IPS-20b (cell line): ENCODE data around the gene OR7D4.
"Not testable (repeated sequence)": the region's sequence is repeated elsewhere in the genome, so short reads cannot be mapped to it uniquely, and the experiment has no call there.

Experiments
- H3K27ac ChIP-seq: one replicate; pipeline ENCODE4 v1.5.1; 2013; ENCODE audit warnings: low read length
- H3K27me3 ChIP-seq: 2 replicates; pipeline ENCODE4 v1.6.1; 2013; ENCODE audit warnings: mild to moderate bottlenecking, low read length, inconsistent platforms; ENCODE audit not compliant: insufficient read depth
- H3K36me3 ChIP-seq: 2 replicates; pipeline ENCODE4 v1.6.1; 2013; ENCODE audit warnings: low read depth, mild to moderate bottlenecking, inconsistent platforms, low read length, moderate library complexity; ENCODE audit not compliant: insufficient read depth
- H3K4me1 ChIP-seq: 2 replicates; pipeline ENCODE4 v1.6.1; 2013; ENCODE audit warnings: mild to moderate bottlenecking, control low read depth, inconsistent platforms, low read length, moderate library complexity; ENCODE audit not compliant: insufficient read depth
- H3K4me3 ChIP-seq: 2 replicates; pipeline ENCODE4 v1.5.1; 2013; ENCODE audit warnings: mild to moderate bottlenecking, low read length, inconsistent platforms
- H3K9ac ChIP-seq: 2 replicates; pipeline ENCODE4 v1.6.1; 2013; ENCODE audit warnings: low read depth, mild to moderate bottlenecking, inconsistent platforms, low read length, moderate library complexity
- H3K9me3 ChIP-seq: 2 replicates; pipeline ENCODE4 v1.6.1; 2013; ENCODE audit warnings: mild to moderate bottlenecking, low read depth, low read length, inconsistent platforms; ENCODE audit not compliant: insufficient read depth

Gene OR7D4

DNA sequence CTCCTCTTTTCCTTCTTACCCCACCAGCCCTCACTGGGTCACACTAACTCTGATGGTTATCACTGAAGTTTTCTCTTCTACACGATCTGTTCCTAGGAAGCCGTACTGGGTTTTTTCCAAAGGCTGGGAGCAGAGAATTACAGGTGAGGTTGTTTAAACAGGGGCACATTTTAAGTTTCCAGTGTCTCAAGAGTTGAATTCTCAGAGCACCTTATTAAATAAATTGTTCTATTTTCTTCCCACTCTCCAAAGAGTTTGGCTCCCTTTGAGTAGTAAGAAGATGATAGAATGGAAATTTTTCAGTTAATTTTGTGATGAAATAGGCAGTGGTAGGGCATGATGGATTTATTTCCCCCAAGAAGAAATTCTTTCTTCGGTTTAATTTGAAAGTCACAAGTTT, at the start of gene OR7D4:
Gene OR7D4 (minus strand): TSS at position 101 of the 400 bp plus-strand sequence. CDS start 4,752 bp downstream, outside the sequence.
- H3K4me3 ChIP-seq: no peak within 1 kb of the TSS
- peaks cover 84% of the 10 kb centered on the region for H3K9me3 ChIP-seq
- H3K36me3 ChIP-seq: no peaks in the 10 kb centered on the region
- no peaks in the 10 kb centered on the region for H3K4me1 ChIP-seq
- H3K27me3 ChIP-seq: no peaks in the 10 kb centered on the region
- no peak within 1 kb of the TSS for H3K27ac ChIP-seq
- H3K9ac ChIP-seq: no peak within 1 kb of the TSS

GRCh38 chr19:9251236-9251635, 31.8 kb upstream of the OR7D4 start:
- Histone ChIP-seq H3K27ac (no peak overlapping the region), H3K4me1 (no peaks in the 10 kb centered on the region), H3K9me3 (peaks cover 80% of the 10 kb centered on the region), H3K4me3 (no peak overlapping the region), H3K9ac (no peak overlapping the region), H3K36me3 (no peaks in the 10 kb centered on the region), H3K27me3 (no peaks in the 10 kb centered on the region)

DNA sequence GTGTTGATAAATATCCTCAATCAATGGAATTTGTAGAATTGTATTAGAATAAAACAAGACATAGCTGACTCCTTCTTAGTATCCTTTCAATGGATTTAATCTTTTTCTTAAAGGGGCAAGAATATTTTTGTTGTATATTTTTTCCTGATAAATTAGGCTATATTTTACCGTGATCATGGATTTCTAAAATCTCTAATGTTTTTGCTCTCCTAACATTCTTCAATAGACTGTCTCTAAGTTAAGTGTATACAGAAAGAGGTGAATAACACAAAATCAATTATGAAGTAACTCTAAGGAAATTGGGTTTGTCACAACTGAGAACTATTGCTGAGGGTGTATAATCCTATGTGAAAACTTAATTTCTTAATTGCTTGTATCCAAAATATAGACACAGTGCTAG, 31.2 kb upstream of the OR7D4 start, which contains the start of gene OR7E24:
Gene OR7E24 (plus strand): TSS at position 301 of the 400 bp plus-strand sequence. CDS start 114 bp downstream, outside the sequence.
- Histone ChIP-seq H3K9ac (no peak within 1 kb of the TSS), H3K27me3 (no peaks in the 10 kb centered on the region), H3K27ac (no peak within 1 kb of the TSS), H3K9me3 (peaks cover 75% of the 10 kb centered on the region), H3K36me3 (no peaks in the 10 kb centered on the region), H3K4me1 (no peaks in the 10 kb centered on the region), H3K4me3 (no peak within 1 kb of the TSS)

GRCh38 chr19:9205501-9206113, 13.8 kb downstream of the OR7D4 start:
- no peaks in the 10 kb centered on the region for H3K4me1 ChIP-seq
- peaks cover 43% of the 10 kb centered on the region for H3K9me3 ChIP-seq
- no peak overlapping the region for H3K4me3 ChIP-seq
- H3K27me3 ChIP-seq: no peaks in the 10 kb centered on the region
- no peaks in the 10 kb centered on the region for H3K36me3 ChIP-seq
- no peak overlapping the region for H3K9ac ChIP-seq
- H3K27ac ChIP-seq: no peak overlapping the region

GRCh38 chr19:9198044-9198443, 21.3 kb downstream of the OR7D4 start:
- not testable (repeated sequence) for H3K27ac ChIP-seq, H3K27me3 ChIP-seq, H3K36me3 ChIP-seq, H3K4me3 ChIP-seq, H3K4me1 ChIP-seq, H3K9ac ChIP-seq
- H3K9me3 ChIP-seq: peaks cover 62% of the 10 kb centered on the region

DNA sequence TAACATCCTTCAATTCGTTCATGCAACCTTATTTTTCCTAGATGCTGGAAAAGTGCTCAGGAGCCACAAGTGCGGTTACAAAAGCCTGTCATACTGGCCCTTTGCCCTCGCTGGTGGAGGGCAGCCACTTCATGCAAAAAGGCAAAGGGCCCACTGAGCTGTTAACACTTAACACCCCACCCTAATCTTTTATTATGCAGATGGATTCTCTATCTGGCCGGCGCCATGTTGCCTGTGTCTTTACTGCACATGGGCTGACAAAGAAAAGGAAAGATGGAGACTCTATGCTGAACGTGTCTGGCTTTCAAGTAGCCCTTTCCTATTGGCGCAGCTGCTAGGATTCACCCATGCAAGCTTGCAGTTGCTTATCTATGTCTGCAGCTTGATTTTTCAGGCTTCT, 29.9 kb downstream of the OR7D4 start:
- no peak overlapping the region for H3K4me3 ChIP-seq
- no peaks in the 10 kb centered on the region for H3K36me3 ChIP-seq
- peaks cover 61% of the 10 kb centered on the region for H3K9me3 ChIP-seq
- H3K4me1 ChIP-seq: no peaks in the 10 kb centered on the region
- H3K27me3 ChIP-seq: no peaks in the 10 kb centered on the region
- no peak overlapping the region for H3K27ac ChIP-seq
- no peak overlapping the region for H3K9ac ChIP-seq

DNA sequence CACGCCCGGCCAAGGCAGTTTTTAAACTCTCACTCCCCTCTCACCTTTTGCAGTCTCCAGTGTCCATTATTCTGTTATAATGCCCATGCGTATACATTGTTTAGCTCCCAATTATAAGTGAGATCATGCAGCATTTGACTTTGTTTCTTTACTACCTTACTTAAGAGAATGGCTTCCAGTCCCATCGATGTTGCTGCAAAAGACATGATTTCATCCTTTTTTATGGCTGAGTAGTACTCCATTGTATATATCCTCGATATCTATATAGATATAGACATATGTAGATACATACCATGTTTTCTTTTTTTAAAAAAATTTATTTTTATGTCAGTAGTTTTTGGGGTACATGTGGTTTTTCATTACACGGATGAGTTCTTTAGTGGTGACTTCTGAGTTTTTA, 32.2 kb downstream of the OR7D4 start:
- no peak overlapping the region for H3K27ac ChIP-seq
- H3K9me3 ChIP-seq: peaks cover 46% of the 10 kb centered on the region
- no peaks in the 10 kb centered on the region for H3K27me3 ChIP-seq
- no peaks in the 10 kb centered on the region for H3K36me3 ChIP-seq
- H3K4me3 ChIP-seq: no peak overlapping the region
- H3K9ac ChIP-seq: no peak overlapping the region
- no peaks in the 10 kb centered on the region for H3K4me1 ChIP-seq

GRCh38 chr19:9183000-9183399, 36.4 kb downstream of the OR7D4 start:
- no peak overlapping the region for H3K4me3 ChIP-seq
- H3K9me3 ChIP-seq: peaks cover 50% of the 10 kb centered on the region
- no peaks in the 10 kb centered on the region for H3K27me3 ChIP-seq
- H3K9ac ChIP-seq: no peak overlapping the region
- H3K36me3 ChIP-seq: no peaks in the 10 kb centered on the region
- H3K4me1 ChIP-seq: no peaks in the 10 kb centered on the region
- no peak overlapping the region for H3K27ac ChIP-seq

GRCh38 chr19:9178901-9179300, 40.5 kb downstream of the OR7D4 start, which contains the start of gene OR7D2:
TSS of gene OR7D2 (plus strand) at chr19:9178979. CDS start at chr19:9185782, 6,803 bp downstream.
- Histone ChIP-seq H3K4me3 (no peak within 1 kb of the TSS), H3K9me3 (peaks cover 44% of the 10 kb centered on the region), H3K36me3 (no peaks in the 10 kb centered on the region), H3K4me1 (no peaks in the 10 kb centered on the region), H3K27me3 (no peaks in the 10 kb centered on the region), H3K9ac (no peak within 1 kb of the TSS), H3K27ac (no peak within 1 kb of the TSS)

- Histone ChIP-seq H3K27me3 (no peaks in the 10 kb centered on the region), H3K27ac (no peak overlapping the region), H3K36me3 (no peaks in the 10 kb centered on the region), H3K9me3 (peaks cover 43% of the 10 kb centered on the region), H3K4me3 (no peak overlapping the region), H3K9ac (no peak overlapping the region), H3K4me1 (no peaks in the 10 kb centered on the region)
Observed at GRCh38 chr19:9175326-9175725, 44.1 kb downstream of the OR7D4 start.

GRCh38 chr19:9171393-9171991, 47.9 kb downstream of the OR7D4 start:
- Histone ChIP-seq H3K4me3 (no peak overlapping the region), H3K27me3 (no peaks in the 10 kb centered on the region), H3K36me3 (no peaks in the 10 kb centered on the region), H3K9me3 (peaks cover 17% of the 10 kb centered on the region; the same call in 1 of the 2 replicates), H3K4me1 (no peaks in the 10 kb centered on the region), H3K9ac (no peak overlapping the region), H3K27ac (no peak overlapping the region)

DNA sequence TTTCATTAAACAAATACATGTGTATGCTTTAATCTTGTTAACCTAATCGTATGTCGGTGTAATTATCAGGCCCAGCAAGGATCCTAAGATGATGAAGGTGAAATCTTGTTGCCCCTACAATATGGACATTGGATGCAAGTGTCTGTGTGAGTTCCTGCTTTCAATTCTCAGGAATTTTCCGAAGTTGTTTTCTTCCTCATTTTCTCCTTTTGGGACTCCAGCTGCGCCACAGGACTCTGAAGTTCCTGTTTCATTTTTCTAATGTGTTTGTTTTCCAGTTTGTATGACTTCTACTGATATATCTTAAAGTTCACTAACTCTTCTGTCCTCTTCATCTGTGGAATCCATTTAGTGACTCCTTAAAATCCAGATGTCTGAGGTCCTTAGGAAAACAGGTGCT, 52.5 kb downstream of the OR7D4 start:
- H3K4me1 ChIP-seq: no peaks in the 10 kb centered on the region
- H3K27ac ChIP-seq: no peak overlapping the region
- no peak overlapping the region for H3K4me3 ChIP-seq
- no peaks in the 10 kb centered on the region for H3K27me3 ChIP-seq
- H3K36me3 ChIP-seq: peaks cover 34% of the 10 kb centered on the region
- H3K9me3 ChIP-seq: no peaks in the 10 kb centered on the region; the same call in 1 of the 2 replicates
- no peak overlapping the region for H3K9ac ChIP-seq
